HUES6 (cell line): Measurements from ENCODE around the gene ERBB4.

Experiments used
- H3K27ac ChIP-seq: 2 replicates; pipeline ENCODE4 v1.7.0; 2013; ENCODE audit warnings: low read depth, mild to moderate bottlenecking, low read length, inconsistent platforms
- H3K27me3 ChIP-seq: 2 replicates; pipeline ENCODE4 v1.6.1; 2013; ENCODE audit warnings: low read length; ENCODE audit not compliant: control insufficient read depth, insufficient read depth
- H3K36me3 ChIP-seq: 2 replicates; pipeline ENCODE4 v1.6.1; 2013; ENCODE audit warnings: low read length; ENCODE audit not compliant: control insufficient read depth, insufficient read depth
- H3K4me1 ChIP-seq: 2 replicates; pipeline ENCODE4 v1.6.1; 2013; ENCODE audit warnings: low read length; ENCODE audit not compliant: control insufficient read depth, insufficient read depth
- H3K4me3 ChIP-seq: 2 replicates; pipeline ENCODE4 v1.5.1; 2013; ENCODE audit warnings: low read depth, low read length
- H3K9ac ChIP-seq: one replicate; pipeline ENCODE4 v1.6.1; 2013; ENCODE audit warnings: mild to moderate bottlenecking, low read length
- H3K9me3 ChIP-seq: 2 replicates; pipeline ENCODE4 v1.6.1; 2013; ENCODE audit warnings: low read depth, low read length; ENCODE audit not compliant: control insufficient read depth, insufficient read depth

ERBB4 gene

DNA sequence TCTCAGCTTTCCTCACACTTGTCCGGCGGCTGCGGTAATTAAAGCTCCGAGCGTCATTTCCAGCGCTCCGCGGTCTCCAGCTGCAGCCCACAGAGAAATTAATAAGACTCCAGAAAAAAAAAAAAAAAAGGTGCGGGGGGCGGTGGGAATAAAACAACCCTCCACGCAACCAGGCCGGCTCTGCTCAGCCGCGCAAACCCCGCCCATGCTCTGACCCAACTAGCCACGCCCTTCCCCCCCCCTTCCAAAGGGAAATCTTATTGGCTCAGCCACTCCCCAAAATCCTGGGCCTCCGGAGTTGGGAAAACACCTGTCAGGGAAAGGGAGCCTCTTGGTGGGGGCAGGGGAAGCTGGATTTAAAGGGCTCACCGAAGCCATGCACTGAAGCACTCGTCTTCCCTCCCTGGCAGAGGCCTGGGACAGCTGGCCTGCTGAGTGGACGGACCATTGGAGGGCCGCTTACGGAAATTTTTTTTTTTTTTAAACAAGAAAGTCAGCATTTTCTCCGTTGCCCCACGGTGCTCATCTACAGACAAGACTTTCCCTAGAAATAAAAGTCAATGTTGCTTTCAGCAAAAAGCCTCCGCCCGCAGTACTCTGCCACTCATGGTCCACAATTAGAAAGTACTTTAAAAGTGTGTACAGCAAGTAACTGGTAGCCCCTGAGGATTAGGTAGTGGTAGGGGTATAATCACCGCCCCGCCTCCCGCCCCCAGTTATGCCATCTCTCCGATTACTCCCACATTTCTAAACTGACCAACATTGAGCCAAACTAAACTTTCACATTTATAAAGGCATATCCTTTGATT, 674 bp upstream of the ERBB4 start:
- Histone ChIP-seq H3K27ac (no peak overlapping the region), H3K4me1 (peaks cover 10% of the 10 kb centered on the region; the same call in 1 of the 2 replicates), H3K9ac (no peak overlapping the region), H3K4me3 (peak overlapping the region; percentile 67), H3K36me3 (no peaks in the 10 kb centered on the region), H3K9me3 (no peaks in the 10 kb centered on the region), H3K27me3 (peaks cover 62% of the 10 kb centered on the region)

DNA sequence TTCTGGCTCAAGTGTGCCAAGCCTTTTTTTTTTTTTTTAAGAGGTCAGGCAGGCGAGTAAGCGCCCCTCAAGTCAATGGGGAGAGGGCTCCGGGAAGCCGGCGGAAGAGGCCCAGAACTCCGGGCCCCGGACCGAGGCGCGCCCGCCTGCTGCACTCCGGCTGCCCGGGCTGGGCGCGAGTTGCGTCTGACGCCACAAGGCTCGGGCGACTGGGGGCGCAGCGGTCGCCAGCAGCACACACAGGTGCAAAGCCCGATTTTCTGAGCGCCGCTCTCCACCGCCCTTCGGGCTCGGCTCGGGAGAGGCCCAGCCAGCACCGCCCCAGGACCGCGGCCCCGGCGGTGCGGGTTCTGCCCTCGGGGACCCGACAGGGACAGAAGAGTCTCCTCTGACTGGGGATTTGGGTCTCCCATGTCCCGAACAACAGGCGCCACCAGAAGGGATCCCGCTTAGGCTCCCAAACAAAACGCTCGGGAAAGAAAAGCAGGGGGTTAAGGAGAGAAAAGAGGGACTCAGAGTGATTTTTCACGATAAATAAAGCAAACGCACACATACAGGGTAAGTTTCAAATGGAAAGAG, 787 bp downstream of the ERBB4 start:
- peaks cover 70% of the 10 kb centered on the region for H3K27me3 ChIP-seq

GRCh38 chr2:212536817-212537725, 1.5 kb downstream of the ERBB4 start:
- no peaks in the 10 kb centered on the region for H3K9me3 ChIP-seq
- H3K36me3 ChIP-seq, result no peaks in the 10 kb centered on the region
- peaks cover 70% of the 10 kb centered on the region for H3K27me3 ChIP-seq
- peaks cover 10% of the 10 kb centered on the region; the same call in 1 of the 2 replicates for H3K4me1 ChIP-seq
- H3K4me3 ChIP-seq, result peak overlapping the region; percentile 67
- H3K9ac ChIP-seq, result no peak overlapping the region
- H3K27ac ChIP-seq, result no peak overlapping the region

More for the DNA sequence above, 787 bp downstream of the ERBB4 start:
- Histone ChIP-seq H3K4me1 (peaks cover 10% of the 10 kb centered on the region; the same call in 1 of the 2 replicates), H3K36me3 (no peaks in the 10 kb centered on the region), H3K9ac (no peak overlapping the region), H3K4me3 (peak overlapping the region; percentile 67), H3K27ac (no peak overlapping the region), H3K9me3 (no peaks in the 10 kb centered on the region)

- Histone ChIP-seq H3K4me1 (peaks cover 10% of the 10 kb centered on the region; the same call in 1 of the 2 replicates), H3K9me3 (no peaks in the 10 kb centered on the region), H3K9ac (no peak overlapping the region), H3K36me3 (no peaks in the 10 kb centered on the region), H3K4me3 (peak overlapping the region; percentile 67), H3K27ac (no peak overlapping the region), H3K27me3 (peaks cover 70% of the 10 kb centered on the region)
Observed at GRCh38 chr2:212535996-212536816, 2.4 kb downstream of the ERBB4 start.

DNA sequence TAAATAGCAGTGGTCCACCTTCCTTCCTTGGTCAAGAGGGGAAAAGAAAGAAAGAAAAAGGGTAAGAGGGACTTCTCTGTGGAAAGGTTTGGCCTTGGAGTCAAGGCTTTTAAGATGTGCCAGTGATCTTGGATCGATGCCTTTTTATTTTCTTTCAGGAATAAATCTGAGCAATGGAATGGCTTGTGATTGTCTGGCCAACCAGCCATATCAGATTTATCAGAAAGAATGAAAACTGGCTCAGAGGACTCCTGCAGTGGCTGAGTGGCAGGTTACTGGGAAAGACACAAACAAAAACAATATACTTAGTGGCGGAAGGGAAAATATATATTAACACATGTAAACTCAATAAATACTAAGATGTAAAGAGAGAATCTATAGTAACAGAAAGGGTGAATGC, 4.3 kb downstream of the ERBB4 start:
- peaks cover 10% of the 10 kb centered on the region; the same call in 1 of the 2 replicates for H3K4me1 ChIP-seq
- H3K27me3 ChIP-seq, result peaks cover 57% of the 10 kb centered on the region
- no peak overlapping the region for H3K9ac ChIP-seq
- H3K4me3 ChIP-seq, result no peak overlapping the region
- no peak overlapping the region for H3K27ac ChIP-seq
- H3K9me3 ChIP-seq, result no peaks in the 10 kb centered on the region
- no peaks in the 10 kb centered on the region for H3K36me3 ChIP-seq

DNA sequence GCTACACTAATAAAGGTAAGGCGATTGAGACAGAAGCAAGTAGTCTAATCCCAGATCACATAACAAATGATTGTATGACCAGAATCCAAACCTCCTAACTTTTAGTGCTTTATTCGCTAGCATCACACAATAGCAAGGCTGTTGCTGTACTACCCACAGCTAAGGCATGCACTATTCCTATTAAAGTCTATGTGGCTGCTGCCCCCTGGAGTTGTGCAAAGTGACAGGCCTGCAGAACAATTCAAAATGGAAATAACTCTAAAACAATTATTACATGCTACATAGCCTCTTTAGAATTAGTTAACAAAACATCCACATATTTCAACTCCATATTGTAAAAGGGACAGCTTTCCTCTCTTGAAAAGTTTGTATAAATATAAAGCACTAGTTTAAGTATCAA, 6.0 kb downstream of the ERBB4 start:
- Histone ChIP-seq H3K36me3 (no peaks in the 10 kb centered on the region), H3K4me3 (no peak overlapping the region), H3K9me3 (no peaks in the 10 kb centered on the region), H3K4me1 (peaks cover 10% of the 10 kb centered on the region; the same call in 1 of the 2 replicates), H3K9ac (no peak overlapping the region), H3K27ac (no peak overlapping the region), H3K27me3 (peaks cover 41% of the 10 kb centered on the region)

DNA sequence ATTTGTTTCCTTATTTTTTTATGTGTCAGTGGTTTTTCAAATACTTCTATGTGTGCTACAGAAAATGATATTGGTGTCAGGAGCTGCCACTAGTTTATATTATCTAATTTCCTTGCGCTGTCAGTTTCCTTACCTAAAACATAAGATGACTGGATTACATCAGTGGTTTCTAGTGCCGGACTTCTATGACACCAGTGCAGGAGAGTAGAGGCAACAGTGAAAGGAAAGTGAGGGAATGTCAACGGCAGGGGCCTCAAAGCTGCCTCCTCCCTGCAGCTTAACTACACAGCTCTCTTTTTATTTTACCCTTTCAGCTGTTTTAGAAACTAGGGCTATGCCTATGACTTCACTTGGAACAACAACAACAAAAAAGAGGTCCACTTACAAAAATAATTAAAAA, 6.5 kb downstream of the ERBB4 start:
- H3K4me3 ChIP-seq, result no peak overlapping the region
- no peaks in the 10 kb centered on the region for H3K36me3 ChIP-seq
- peaks cover 10% of the 10 kb centered on the region; the same call in 1 of the 2 replicates for H3K4me1 ChIP-seq
- H3K9me3 ChIP-seq, result no peaks in the 10 kb centered on the region
- no peak overlapping the region for H3K9ac ChIP-seq
- H3K27ac ChIP-seq, result no peak overlapping the region
- H3K27me3 ChIP-seq, result peaks cover 36% of the 10 kb centered on the region

DNA sequence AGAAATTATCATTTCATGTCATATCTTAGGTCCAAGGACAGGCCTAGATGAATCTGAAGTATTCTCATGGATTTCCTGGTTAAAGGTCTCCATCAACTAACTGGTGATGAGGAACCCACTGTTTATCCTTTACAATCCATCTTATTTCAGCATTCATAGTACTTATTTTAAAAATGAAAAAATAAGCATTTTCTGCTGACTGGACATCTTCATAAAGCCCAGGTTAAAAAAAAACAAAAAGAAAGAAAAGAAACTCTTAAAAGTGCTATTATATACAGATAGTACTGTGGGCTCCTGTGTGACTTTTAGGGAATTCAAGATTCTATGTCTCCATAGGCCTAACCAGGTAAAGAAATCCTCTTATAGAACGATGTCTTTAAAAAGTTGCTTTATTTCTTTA, 7.1 kb downstream of the ERBB4 start:
- peaks cover 30% of the 10 kb centered on the region for H3K27me3 ChIP-seq
- H3K4me1 ChIP-seq, result peaks cover 8% of the 10 kb centered on the region; the same call in 1 of the 2 replicates
- no peaks in the 10 kb centered on the region for H3K9me3 ChIP-seq
- no peak overlapping the region for H3K4me3 ChIP-seq
- H3K9ac ChIP-seq, result no peak overlapping the region
- H3K27ac ChIP-seq, result no peak overlapping the region
- no peaks in the 10 kb centered on the region for H3K36me3 ChIP-seq

GRCh38 chr2:212530991-212531390, 7.6 kb downstream of the ERBB4 start:
- H3K27me3 ChIP-seq, result peaks cover 25% of the 10 kb centered on the region
- H3K9ac ChIP-seq, result no peak overlapping the region
- H3K27ac ChIP-seq, result no peak overlapping the region
- H3K4me1 ChIP-seq, result peaks cover 3% of the 10 kb centered on the region; the same call in 1 of the 2 replicates
- no peak overlapping the region for H3K4me3 ChIP-seq
- H3K9me3 ChIP-seq, result no peaks in the 10 kb centered on the region
- no peaks in the 10 kb centered on the region for H3K36me3 ChIP-seq

GRCh38 chr2:212530373-212530772, 8.2 kb downstream of the ERBB4 start:
- peaks cover 19% of the 10 kb centered on the region for H3K27me3 ChIP-seq
- H3K36me3 ChIP-seq, result no peaks in the 10 kb centered on the region
- H3K4me1 ChIP-seq, result no peaks in the 10 kb centered on the region
- H3K9ac ChIP-seq, result no peak overlapping the region
- H3K9me3 ChIP-seq, result no peaks in the 10 kb centered on the region
- no peak overlapping the region for H3K27ac ChIP-seq
- no peak overlapping the region for H3K4me3 ChIP-seq
